K562 (cell line): ENCODE measurements around the gene PGAP2. TPM values are rescaled to one million over a fixed set of nuclear protein-coding genes. Genes with fewer than 3 reads are reported as not detected.
A peak's percentile ranks its signal among the peaks of the same experiment; 100 is the strongest.

Experiments
- ARNT ChIP-seq, 2 experiments: fragments of 450-650 bp; IDR thresholded peaks; 2 replicates each; pipeline ENCODE4 v1.6.1; 2016; ENCODE audit warnings: mild to moderate bottlenecking in 1 of 2
- BRD4 ChIP-seq: fragments of 200-600 bp; sonication (generic); IDR thresholded peaks from 2 replicates; pipeline ENCODE4 v1.6.1; 2017; ENCODE audit warnings: inconsistent platforms
- CSDE1 ChIP-seq, 2 experiments: fragments of 450-650 bp; IDR thresholded peaks; 2 replicates each; pipeline ENCODE4 v1.6.1; 2016; ENCODE audit warnings: mild to moderate bottlenecking in 1 of 2
- DNMT1 ChIP-seq: fragments of 450-650 bp; IDR thresholded peaks from 2 replicates; pipeline ENCODE4 v1.6.1; 2016; ENCODE audit warnings: antibody characterized with exemption, mild to moderate bottlenecking
- ELF1 ChIP-seq: fragments of 200-800 bp; sonication (Bioruptor generic); IDR thresholded peaks from 2 replicates; pipeline ENCODE4 v1.6.1; 2016; ENCODE audit warnings: missing genetic modification characterization, missing compliant biosample characterization
- KLF6 ChIP-seq: fragments of 250-450 bp; sonication (Bioruptor Pico); IDR thresholded peaks from 2 replicates; pipeline ENCODE4 v1.4.0; 2020; ENCODE audit warnings: mild to moderate bottlenecking, moderate library complexity, borderline replicate concordance
- PHF8 ChIP-seq: fragments of 200-600 bp; sonication (generic); IDR thresholded peaks from 2 replicates; pipeline ENCODE4 v1.6.1; 2012; ENCODE audit warnings: mixed run types, mild to moderate bottlenecking, inconsistent platforms, low read length, moderate library complexity, borderline replicate concordance
- ZBTB1 ChIP-seq: sonication (generic); formaldehyde crosslinking; IDR thresholded peaks from 2 replicates; pipeline ENCODE4 v1.8.1; 2023; ENCODE audit warnings: missing genetic modification reagents, low read depth, mild to moderate bottlenecking, borderline replicate concordance
- ZC3H8 ChIP-seq: fragments of 450-650 bp; IDR thresholded peaks from 2 replicates; pipeline ENCODE4 v1.6.1; 2017
- ZFX ChIP-seq: sonication (generic); formaldehyde crosslinking; IDR thresholded peaks from 2 replicates; pipeline ENCODE4 v1.8.0; 2022; ENCODE audit warnings: mild to moderate bottlenecking, missing genetic modification reagents, moderate library complexity
- ZNF584 ChIP-seq: fragments of 200-800 bp; sonication (Bioruptor generic); IDR thresholded peaks from 2 replicates; pipeline ENCODE4 v1.6.1; 2016; ENCODE audit warnings: low read depth, mild to moderate bottlenecking, missing genetic modification characterization, missing compliant biosample characterization
- polyA plus RNA-seq, 8 experiments: library from polyadenylated mRNA; depleted of rRNA in 4 of 8; stranded (reverse) in 5 of 8; unstranded in 3 of 8; fragments of >200 nt; fragmentation: Nextera tagmentation in 2 of 8; fragmentation: Illumina TruSeq in 1 of 8; extraction: Ambion mirVana in 2 of 8; extraction: Trizol in 1 of 8; gene quantifications; 2 replicates each; pipeline versions ENCODE4 v1.2.1 to v1.2.3, GENCODE V29; 2011 to 2014; ENCODE audit warnings: inconsistent platforms in 1 of 8, missing spikeins in 1 of 8
- total RNA-seq, 7 experiments: library from RNA; depleted of rRNA in 6 of 7; stranded (reverse); fragments of >200 nt in 6 of 7; fragmentation: Illumina TruSeq in 2 of 7; extraction: Trizol in 2 of 7; gene quantifications; 2 replicates each; pipeline versions ENCODE4 v1.2.1 to v1.2.3, GENCODE V29; 2011 to 2021; ENCODE audit warnings: low replicate concordance in 1 of 7
- TF ChIP-seq, protein P1 (sequence below): fragments of 450-650 bp; IDR thresholded peaks from 2 replicates; pipeline ENCODE4 v1.6.1; 2016; ENCODE audit warnings: mild to moderate bottlenecking, moderate library complexity
- TF ChIP-seq, protein P2 (sequence below), 2 experiments: fragments of 450-650 bp in 1 of 2; IDR thresholded peaks; 2 replicates each; pipeline ENCODE4 v1.6.1; 2011 to 2017; ENCODE audit warnings: low read depth in 2 of 2, antibody characterized with exemption in 1 of 2, borderline replicate concordance in 1 of 2, low read length in 1 of 2, mild to moderate bottlenecking in 1 of 2, mixed read lengths in 1 of 2; ENCODE audit not compliant: control insufficient read depth in 1 of 2

Gene PGAP2
- total and polyA plus RNA-seq, 9 of the 15 experiments (the other 6 are each of a cell fraction or from before 2014, with no cell fraction given), result 17.9 to 47.2 (median 33.7) TPM

- TF ChIP-seq CSDE1 (IDR thresholded peaks at IDR 0.05), result 0 out of 4 replicates have a peak, but pooled peaks of 1 of the 2 experiments have one; percentile 26
- no peak for TF ChIP-seq ZC3H8
- TF ChIP-seq ELF1 (tag), result peak; percentile 62
- TF ChIP-seq, protein P1, sequence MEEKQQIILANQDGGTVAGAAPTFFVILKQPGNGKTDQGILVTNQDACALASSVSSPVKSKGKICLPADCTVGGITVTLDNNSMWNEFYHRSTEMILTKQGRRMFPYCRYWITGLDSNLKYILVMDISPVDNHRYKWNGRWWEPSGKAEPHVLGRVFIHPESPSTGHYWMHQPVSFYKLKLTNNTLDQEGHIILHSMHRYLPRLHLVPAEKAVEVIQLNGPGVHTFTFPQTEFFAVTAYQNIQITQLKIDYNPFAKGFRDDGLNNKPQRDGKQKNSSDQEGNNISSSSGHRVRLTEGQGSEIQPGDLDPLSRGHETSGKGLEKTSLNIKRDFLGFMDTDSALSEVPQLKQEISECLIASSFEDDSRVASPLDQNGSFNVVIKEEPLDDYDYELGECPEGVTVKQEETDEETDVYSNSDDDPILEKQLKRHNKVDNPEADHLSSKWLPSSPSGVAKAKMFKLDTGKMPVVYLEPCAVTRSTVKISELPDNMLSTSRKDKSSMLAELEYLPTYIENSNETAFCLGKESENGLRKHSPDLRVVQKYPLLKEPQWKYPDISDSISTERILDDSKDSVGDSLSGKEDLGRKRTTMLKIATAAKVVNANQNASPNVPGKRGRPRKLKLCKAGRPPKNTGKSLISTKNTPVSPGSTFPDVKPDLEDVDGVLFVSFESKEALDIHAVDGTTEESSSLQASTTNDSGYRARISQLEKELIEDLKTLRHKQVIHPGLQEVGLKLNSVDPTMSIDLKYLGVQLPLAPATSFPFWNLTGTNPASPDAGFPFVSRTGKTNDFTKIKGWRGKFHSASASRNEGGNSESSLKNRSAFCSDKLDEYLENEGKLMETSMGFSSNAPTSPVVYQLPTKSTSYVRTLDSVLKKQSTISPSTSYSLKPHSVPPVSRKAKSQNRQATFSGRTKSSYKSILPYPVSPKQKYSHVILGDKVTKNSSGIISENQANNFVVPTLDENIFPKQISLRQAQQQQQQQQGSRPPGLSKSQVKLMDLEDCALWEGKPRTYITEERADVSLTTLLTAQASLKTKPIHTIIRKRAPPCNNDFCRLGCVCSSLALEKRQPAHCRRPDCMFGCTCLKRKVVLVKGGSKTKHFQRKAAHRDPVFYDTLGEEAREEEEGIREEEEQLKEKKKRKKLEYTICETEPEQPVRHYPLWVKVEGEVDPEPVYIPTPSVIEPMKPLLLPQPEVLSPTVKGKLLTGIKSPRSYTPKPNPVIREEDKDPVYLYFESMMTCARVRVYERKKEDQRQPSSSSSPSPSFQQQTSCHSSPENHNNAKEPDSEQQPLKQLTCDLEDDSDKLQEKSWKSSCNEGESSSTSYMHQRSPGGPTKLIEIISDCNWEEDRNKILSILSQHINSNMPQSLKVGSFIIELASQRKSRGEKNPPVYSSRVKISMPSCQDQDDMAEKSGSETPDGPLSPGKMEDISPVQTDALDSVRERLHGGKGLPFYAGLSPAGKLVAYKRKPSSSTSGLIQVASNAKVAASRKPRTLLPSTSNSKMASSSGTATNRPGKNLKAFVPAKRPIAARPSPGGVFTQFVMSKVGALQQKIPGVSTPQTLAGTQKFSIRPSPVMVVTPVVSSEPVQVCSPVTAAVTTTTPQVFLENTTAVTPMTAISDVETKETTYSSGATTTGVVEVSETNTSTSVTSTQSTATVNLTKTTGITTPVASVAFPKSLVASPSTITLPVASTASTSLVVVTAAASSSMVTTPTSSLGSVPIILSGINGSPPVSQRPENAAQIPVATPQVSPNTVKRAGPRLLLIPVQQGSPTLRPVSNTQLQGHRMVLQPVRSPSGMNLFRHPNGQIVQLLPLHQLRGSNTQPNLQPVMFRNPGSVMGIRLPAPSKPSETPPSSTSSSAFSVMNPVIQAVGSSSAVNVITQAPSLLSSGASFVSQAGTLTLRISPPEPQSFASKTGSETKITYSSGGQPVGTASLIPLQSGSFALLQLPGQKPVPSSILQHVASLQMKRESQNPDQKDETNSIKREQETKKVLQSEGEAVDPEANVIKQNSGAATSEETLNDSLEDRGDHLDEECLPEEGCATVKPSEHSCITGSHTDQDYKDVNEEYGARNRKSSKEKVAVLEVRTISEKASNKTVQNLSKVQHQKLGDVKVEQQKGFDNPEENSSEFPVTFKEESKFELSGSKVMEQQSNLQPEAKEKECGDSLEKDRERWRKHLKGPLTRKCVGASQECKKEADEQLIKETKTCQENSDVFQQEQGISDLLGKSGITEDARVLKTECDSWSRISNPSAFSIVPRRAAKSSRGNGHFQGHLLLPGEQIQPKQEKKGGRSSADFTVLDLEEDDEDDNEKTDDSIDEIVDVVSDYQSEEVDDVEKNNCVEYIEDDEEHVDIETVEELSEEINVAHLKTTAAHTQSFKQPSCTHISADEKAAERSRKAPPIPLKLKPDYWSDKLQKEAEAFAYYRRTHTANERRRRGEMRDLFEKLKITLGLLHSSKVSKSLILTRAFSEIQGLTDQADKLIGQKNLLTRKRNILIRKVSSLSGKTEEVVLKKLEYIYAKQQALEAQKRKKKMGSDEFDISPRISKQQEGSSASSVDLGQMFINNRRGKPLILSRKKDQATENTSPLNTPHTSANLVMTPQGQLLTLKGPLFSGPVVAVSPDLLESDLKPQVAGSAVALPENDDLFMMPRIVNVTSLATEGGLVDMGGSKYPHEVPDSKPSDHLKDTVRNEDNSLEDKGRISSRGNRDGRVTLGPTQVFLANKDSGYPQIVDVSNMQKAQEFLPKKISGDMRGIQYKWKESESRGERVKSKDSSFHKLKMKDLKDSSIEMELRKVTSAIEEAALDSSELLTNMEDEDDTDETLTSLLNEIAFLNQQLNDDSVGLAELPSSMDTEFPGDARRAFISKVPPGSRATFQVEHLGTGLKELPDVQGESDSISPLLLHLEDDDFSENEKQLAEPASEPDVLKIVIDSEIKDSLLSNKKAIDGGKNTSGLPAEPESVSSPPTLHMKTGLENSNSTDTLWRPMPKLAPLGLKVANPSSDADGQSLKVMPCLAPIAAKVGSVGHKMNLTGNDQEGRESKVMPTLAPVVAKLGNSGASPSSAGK, result peak; percentile 67; the same call in 1 of the 2 replicates
- TF ChIP-seq, protein P2, sequence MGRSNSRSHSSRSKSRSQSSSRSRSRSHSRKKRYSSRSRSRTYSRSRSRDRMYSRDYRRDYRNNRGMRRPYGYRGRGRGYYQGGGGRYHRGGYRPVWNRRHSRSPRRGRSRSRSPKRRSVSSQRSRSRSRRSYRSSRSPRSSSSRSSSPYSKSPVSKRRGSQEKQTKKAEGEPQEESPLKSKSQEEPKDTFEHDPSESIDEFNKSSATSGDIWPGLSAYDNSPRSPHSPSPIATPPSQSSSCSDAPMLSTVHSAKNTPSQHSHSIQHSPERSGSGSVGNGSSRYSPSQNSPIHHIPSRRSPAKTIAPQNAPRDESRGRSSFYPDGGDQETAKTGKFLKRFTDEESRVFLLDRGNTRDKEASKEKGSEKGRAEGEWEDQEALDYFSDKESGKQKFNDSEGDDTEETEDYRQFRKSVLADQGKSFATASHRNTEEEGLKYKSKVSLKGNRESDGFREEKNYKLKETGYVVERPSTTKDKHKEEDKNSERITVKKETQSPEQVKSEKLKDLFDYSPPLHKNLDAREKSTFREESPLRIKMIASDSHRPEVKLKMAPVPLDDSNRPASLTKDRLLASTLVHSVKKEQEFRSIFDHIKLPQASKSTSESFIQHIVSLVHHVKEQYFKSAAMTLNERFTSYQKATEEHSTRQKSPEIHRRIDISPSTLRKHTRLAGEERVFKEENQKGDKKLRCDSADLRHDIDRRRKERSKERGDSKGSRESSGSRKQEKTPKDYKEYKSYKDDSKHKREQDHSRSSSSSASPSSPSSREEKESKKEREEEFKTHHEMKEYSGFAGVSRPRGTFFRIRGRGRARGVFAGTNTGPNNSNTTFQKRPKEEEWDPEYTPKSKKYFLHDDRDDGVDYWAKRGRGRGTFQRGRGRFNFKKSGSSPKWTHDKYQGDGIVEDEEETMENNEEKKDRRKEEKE (IDR thresholded peaks at IDR 0.05; ENCODE audit: borderline replicate concordance in 1 of 2, control insufficient read depth in 1 of 2, low read depth in 2 of 2, low read length in 1 of 2), result no peak
- no peak for TF ChIP-seq ARNT (IDR thresholded peaks at IDR 0.05)
- no peak for TF ChIP-seq ZFX (CRISPR knock-in tag)
- peak; percentile 59; the same call in 1 of the 2 replicates for TF ChIP-seq BRD4
- TF ChIP-seq DNMT1, result 0 out of 2 replicates have a peak, but pooled peaks have one; percentile 10
- 0 out of 2 replicates have a peak, but pooled peaks have one; percentile 13 for TF ChIP-seq KLF6
- TF ChIP-seq PHF8, result no peak
- 0 out of 2 replicates have a peak, but pooled peaks have one; percentile 35 for TF ChIP-seq ZBTB1
- peak; percentile 70; the same call in 1 of the 2 replicates for TF ChIP-seq ZNF584 (CRISPR knock-in tag)
Measured at GRCh38 chr11:3853899-3854659, 45.7 kb downstream of the PGAP2 start (continued).
